ENCODE measurements around the gene CDC37L1. TPM values are rescaled to one million over a fixed set of nuclear protein-coding genes. Genes with fewer than 3 reads are reported as not detected.
A peak's percentile ranks its signal among the peaks of the same experiment; 100 is the strongest.

The CDC37L1 gene
- total and polyA plus RNA-seq, 9 of the 15 experiments (the other 6 are each of a cell fraction or from before 2014, with no cell fraction given): 1.5 to 7.9 (median 6.0) TPM

DNA sequence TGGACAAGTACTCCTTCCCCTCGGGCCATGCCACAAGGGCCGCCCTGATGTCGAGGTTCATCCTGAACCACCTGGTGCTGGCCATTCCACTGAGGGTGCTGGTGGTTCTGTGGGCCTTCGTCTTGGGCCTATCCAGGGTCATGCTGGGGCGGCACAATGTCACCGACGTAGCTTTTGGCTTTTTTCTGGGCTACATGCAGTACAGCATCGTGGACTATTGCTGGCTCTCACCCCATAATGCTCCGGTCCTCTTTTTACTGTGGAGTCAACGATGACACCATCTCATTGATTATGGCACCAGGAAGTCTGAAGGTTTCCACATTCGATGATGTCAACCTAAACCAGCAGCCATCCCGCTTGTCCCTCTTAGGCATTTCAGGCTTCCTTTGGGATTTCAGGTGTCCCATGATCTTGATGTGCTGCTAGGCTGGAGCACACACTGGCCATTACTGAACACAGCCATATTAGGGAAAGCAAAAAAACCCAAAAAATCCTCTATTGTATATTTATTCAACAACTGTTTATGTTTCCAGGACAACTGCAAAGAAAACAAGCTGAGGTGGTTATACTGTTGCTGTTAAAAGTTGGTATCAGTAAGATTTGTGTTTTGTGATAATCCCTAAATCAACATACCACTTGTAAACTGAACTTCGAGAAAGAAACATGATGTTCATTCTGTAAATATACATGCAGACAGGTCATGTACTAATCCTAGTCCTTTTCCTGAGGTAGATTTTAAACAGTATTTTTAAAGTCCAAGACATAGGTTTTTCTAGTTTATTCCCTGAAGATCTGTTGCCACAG is 16.2 kb upstream of the CDC37L1 start (continued):
- TF ChIP-seq ZBTB7A (IDR thresholded peaks at IDR 0.05; ENCODE audit: borderline replicate concordance, control insufficient read depth, low read depth, low read length) (no peak), FOXJ2 (tag; IDR thresholded peaks at IDR 0.05) (peak; percentile 97), ATF3 (IDR thresholded peaks at IDR 0.05) (peak; percentile 33; the same call in 1 of the 2 replicates), ATF3 (CRISPR knock-in tag; conservative IDR thresholded peaks at IDR 0.05) (no peak)

DNA sequence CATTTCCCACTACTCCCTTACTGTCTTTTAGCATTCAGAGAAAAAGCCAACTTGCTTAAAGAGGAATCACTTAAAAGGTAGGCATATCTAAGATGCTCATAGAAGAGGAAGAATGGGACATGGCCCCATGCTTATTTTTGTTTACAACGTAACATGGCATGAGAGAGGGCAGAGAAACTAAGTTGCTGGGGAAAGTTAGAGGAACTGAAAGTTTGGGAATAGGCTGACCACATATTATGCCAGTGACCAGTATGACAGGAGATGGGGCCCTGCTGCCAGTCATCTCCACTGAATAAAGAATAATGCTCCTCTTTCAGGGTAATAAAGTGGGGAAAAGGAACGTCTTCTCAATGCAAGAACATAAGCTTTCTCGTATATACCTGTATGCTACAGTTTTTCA is 15.4 kb upstream of the CDC37L1 start:
- ATAC-seq: no peak
- 38% methylated on average over 3 of the region's 3 CpGs for WGBS (ENCODE audit: insufficient coverage, low coverage, missing lambda C conversion rate)
- POLR2A ChIA-PET: interaction anchor here (1.0 kb wide), 1 partner anchor 11 kb away, joined by 4 read pairs; no protein-coding TSS in a partner anchor
- intact Hi-C loops (cut with micrococcal nuclease) (loop anchor here (2.0 to 5.0 kb wide), 2 partner anchors 77 to 323 kb away; partner anchors contain the start of genes AK3 and JAK2), in situ Hi-C loops (cut with MboI) (no loop called here)
- Histone ChIP-seq H3K4me2 (ENCODE audit: insufficient read depth, low read length) (peak overlapping the region; percentile 90), H3K36me3 (ENCODE audit: control insufficient read depth, insufficient read depth, low read length) (no peaks in the 10 kb centered on the region), H2AFZ (ENCODE audit: low read depth, low read length) (no peak overlapping the region), H3K9me1 (ENCODE audit: control insufficient read depth, insufficient read depth, low read length) (no peaks in the 10 kb centered on the region), H3K27ac (ENCODE audit: extremely low read depth, low read depth, low read length) (no peak overlapping the region), H3K4me1 (replicated peaks in 1 of 2; ENCODE audit: control insufficient read depth in 2 of 2, insufficient read depth in 2 of 2, low read length in 2 of 2) (peaks cover 10 to 19% of the 10 kb centered on the region in 2 experiments; a peak in 4 of 5 replicates), H4K20me1 (replicated peaks; ENCODE audit: control insufficient read depth, insufficient read depth, low read length) (no peaks in the 10 kb centered on the region), H3K9me3 (replicated peaks; ENCODE audit: control insufficient read depth, insufficient read depth, low read depth, low read length) (no peaks in the 10 kb centered on the region), H3K9ac (ENCODE audit: insufficient read depth in 1 of 2, low read depth in 2 of 2, low read length in 2 of 2) (no peak overlapping the region), H3K4me3 (no peak overlapping the region), H3K27me3 (ENCODE audit: control insufficient read depth in 2 of 2, insufficient read depth in 2 of 2, low read length in 2 of 2) (no peaks in the 10 kb centered on the region), H3K79me2 (ENCODE audit: control insufficient read depth, insufficient read depth, low read length) (peaks cover 14% of the 10 kb centered on the region)
- BruUV-seq (replicated peaks): TSS peak; percentile 51
- CTCF ChIA-PET (ENCODE audit: low intra/inter-chr PET ratio): no interaction called here
- no peak for FAIRE-seq
- no peak for DNase-seq (ENCODE audit: extremely low read depth in 1 of 4, low spot score in 3 of 4)
- TF ChIP-seq ZNF589 (CRISPR knock-in tag; IDR thresholded peaks at IDR 0.05; ENCODE audit: low read depth) (no peak), NCOA1 (IDR thresholded peaks at IDR 0.05; ENCODE audit: low read depth) (no peak), ZNF134 (CRISPR knock-in tag; conservative IDR thresholded peaks at IDR 0.05) (no peak), ZNF274 (IDR thresholded peaks at IDR 0.05; ENCODE audit: borderline replicate concordance, low read depth, low read length) (no peak), MCM2 (IDR thresholded peaks at IDR 0.05; ENCODE audit: low read depth) (no peak), ZNF507 (tag; conservative IDR thresholded peaks at IDR 0.05) (no peak), CHD1 (IDR thresholded peaks at IDR 0.05; ENCODE audit: low read length) (no peak), THRA (IDR thresholded peaks at IDR 0.05) (no peak), JUND (IDR thresholded peaks at IDR 0.05; ENCODE audit: borderline replicate concordance, low read depth, low read length) (no peak), JUND (tag; IDR thresholded peaks at IDR 0.05; ENCODE audit: borderline replicate concordance, low read depth, low read length) (no peak), MCM7 (IDR thresholded peaks at IDR 0.05) (no peak), U2AF1 (optimal IDR thresholded peaks at IDR 0.05; ENCODE audit: low read depth, low read length) (no peak)
- TF ChIP-seq, protein P1, sequence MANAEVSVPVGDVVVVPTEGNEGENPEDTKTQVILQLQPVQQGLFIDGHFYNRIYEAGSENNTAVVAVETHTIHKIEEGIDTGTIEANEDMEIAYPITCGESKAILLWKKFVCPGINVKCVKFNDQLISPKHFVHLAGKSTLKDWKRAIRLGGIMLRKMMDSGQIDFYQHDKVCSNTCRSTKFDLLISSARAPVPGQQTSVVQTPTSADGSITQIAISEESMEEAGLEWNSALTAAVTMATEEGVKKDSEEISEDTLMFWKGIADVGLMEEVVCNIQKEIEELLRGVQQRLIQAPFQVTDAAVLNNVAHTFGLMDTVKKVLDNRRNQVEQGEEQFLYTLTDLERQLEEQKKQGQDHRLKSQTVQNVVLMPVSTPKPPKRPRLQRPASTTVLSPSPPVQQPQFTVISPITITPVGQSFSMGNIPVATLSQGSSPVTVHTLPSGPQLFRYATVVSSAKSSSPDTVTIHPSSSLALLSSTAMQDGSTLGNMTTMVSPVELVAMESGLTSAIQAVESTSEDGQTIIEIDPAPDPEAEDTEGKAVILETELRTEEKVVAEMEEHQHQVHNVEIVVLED (CRISPR knock-in tag; IDR thresholded peaks at IDR 0.05): no peak
